Endothelial cell of hepatic sinusoid (primary cell): Measurements from ENCODE around the gene TFB1M.

ENCODE experiments used
- in situ Hi-C: cut with HindIII; loops from 2 replicates; pipeline ENCODE4 v1.10.0; 2017; ENCODE audit warnings: low sequenced_read_pairs

The TFB1M gene

DNA sequence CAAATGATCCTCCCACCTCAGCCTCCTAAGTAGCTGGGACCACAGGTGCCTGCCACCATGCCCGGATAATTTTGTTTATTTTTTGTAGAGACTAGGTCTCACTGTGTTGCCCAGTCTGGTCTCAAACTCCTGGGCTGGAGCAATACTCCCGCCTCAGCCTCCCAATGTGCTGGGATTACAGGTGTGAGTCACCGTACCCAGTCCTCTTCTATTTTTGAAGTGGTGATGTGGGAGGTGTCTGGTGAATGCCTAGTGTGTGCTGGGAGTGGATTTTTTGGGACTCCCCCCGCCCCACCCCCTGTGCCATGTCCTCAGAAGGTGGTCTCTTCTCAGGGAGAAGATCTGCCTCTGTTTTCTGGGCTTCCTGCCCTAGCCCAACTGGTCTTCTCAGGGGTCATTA lies 98.4 kb downstream of the TFB1M start:
- in situ Hi-C loops: no loop called here

DNA sequence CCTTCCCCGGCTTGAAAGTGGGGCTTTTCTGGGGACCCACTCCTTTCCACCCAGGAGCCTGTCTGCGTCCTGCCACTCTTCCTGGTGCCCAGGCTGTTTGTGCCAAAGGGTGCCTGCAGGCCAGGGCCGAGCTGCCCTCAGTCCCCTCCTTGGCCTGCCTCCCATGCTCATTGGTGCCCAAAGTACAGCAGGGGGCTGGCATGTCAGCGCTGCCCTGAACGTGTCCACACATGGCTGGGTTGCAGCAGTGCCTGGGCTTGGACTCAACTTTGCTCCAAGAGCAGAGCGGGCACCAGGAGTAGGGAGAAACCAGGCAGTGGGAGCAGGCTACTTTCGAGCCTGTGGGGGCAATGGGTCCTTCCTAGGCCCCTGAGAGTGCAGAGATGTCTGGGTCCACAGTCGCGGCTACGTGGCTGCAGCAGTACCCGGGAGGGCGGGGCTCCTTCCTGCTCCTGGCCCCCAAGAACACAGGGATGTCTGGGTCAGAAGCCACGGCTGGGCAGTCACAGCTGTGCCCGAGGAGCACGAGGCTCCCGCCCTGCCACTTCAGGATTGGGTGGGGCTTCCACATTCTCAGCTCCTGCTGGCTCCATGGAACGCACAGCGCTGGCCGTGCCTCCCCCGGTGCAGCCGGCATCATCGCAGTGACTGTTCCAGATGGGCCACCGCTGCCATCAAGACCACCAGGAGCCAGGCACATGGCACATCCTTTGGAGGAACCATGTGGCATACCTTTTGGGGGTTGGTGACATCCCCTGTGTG lies 100.5 kb downstream of the TFB1M start:
- in situ Hi-C loops: no loop called here

DNA sequence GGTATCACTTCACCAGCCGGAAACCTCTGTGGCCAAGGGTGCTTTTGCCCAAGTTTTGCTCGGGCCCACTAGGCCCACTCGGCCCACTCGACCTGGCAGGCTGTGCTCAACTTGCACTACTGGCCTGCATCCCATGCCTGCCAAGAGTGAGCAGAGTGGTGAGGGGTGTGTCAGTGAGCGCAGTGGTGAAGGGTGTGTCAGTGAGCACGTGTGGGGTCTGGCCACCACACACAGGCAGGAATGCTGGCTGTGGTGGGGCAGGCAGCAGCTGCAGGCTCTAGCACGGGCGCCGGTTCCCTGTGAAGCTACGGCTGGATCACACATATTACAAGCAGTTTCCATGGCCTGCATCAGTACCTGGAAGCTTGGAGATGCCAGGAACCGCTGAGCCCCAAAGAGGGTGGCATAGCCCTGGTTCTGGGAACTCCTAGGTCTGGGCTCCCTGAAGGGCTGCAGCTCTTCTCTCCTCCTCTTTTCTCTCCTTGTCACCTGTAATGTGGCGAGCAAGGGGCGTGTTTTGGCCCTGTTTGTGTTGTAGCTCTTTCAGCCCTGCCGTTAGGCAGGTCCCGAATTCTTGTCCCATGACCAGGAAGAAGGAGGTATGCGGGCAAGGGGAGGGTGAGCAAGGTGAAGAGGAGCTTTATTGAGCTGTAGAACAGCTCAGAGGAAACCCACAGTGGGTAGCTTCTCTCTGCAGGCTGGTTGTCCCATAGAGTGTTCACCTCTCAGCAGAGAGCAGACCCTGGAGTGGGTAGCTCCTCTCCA lies 101.5 kb downstream of the TFB1M start:
- in situ Hi-C loops: no loop called here

DNA sequence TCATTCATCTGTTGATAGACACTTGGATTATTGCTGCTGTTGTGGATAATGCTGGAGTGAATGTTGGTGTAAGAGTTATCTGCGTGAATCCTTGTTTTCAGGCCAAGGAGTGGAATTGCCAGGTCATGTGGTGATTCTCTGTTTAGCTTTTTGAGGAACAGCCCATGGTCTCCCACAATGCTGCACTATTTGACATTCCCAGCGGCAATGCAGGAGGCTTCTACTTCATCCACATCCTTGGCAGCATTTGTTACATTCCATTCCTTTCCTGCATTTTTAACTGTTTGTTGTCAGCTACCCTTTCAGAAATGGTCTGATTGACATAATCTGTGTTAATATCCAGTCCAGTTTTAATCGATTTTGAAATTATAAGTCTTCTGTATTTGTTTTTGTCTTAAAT lies 102.2 kb downstream of the TFB1M start:
- in situ Hi-C loops: no loop called here

DNA sequence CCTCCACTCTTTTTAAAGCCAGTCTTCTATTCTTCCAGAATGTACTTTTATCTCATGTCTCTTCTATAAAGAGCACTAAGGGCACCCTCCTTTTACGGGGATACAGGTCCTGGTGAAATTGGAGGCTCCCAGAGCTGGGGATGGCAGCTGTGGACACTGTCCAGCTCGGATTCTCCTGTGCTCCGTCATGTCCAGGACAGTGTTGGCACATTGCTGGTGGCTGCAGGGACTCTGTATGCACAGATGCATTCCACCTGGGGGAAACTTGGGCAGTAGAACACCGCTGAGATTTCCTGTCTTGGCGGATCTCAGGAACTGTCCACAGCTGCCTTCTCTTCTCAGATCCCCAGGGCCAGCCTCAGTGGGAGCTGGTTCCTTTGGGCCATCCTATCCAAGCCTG lies 107.1 kb downstream of the TFB1M start:
- in situ Hi-C loops: no loop called here
